Sigmoid colon (tissue), 4 donors: ENCODE measurements around the gene CLDN19.

Source experiments
- CTCF ChIP-seq, 4 experiments: fragments of 450-650 bp in 3 of 4; fragments of 200-600 bp in 1 of 4; IDR thresholded peaks; one replicate each; pipeline ENCODE4 v1.5.1; 2016 to 2019; ENCODE audit warnings: antibody characterized with exemption in 4 of 4, mild to moderate bottlenecking in 3 of 4, moderate library complexity in 2 of 4
- POLR2AphosphoS5 ChIP-seq, 4 donors: sonication (generic); formaldehyde crosslinking; IDR thresholded peaks; one replicate each; pipeline ENCODE4 v1.6.1; 2017; ENCODE audit warnings: antibody characterized with exemption in 4 of 4

GRCh38 chr1:42732126-42732680, 7.8 kb downstream of the CLDN19 start:
- TF ChIP-seq CTCF (IDR thresholded peaks at IDR 0.05) (no peak), POLR2AphosphoS5 (IDR thresholded peaks at IDR 0.05) (no peak)
